GM18507 (cell line): Measurements from ENCODE around the gene FDX1.

Experiments
- DNase-seq: peaks from one replicate; pipeline ENCODE4 v3.0.0; 2011; ENCODE audit warnings: low read depth; ENCODE audit not compliant: insufficient read length; ENCODE audit errors: extremely low spot score
- FAIRE-seq: peaks from 2 replicates; lab custom pipeline; 2011; peaks lifted over from hg19 to GRCh38; lab: Jason Lieb, UNC

FDX1 gene

GRCh38 chr11:110454609-110455008 lies 24.9 kb downstream of the FDX1 start:
- FAIRE-seq (peak; percentile 31), DNase-seq (no peak)

DNA sequence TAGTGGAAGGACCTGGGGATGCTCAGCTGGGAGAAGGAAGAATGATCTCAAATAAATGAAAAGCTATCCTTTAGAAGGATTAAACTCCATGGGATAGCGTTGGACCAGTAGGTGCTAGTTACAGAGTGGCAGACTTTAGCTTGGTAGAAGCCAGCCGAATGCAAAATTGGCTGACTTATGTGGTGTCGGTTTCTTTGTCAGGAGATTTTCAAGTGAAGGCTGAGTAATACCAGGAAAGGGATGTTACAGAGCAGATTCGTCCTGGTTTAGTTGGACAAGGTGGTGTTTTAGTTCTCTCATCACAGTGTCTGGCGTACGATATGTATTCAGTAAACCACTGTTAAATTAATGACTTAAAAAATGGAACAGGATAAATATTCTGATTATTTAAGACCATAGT lies 26.0 kb downstream of the FDX1 start:
- FAIRE-seq (peak; percentile 79), DNase-seq (no peak)

GRCh38 chr11:110463153-110463552 lies 33.4 kb downstream of the FDX1 start:
- DNase-seq = no peak

DNA sequence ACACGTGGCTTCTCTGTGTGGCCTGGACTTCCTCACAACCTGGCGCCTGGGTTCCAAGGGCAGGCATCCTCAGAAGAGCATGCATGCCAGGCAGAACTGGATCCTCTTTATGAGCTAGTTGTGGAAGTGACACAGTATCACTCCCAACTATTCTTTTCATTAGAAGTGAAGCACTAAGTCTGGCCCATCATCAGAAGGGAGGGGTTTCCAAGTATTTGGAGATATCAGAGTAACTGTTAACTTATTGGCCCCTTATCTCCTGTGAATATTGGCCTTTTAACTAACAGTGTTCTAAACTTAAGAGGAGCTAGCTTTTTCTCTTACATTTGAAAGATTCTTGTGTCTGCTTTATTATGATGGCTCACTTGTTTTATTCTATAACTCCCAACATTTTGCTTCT lies 35.5 kb downstream of the FDX1 start:
- FAIRE-seq = no peak

More at GRCh38 chr11:110463153-110463552, 33.4 kb downstream of the FDX1 start:
- FAIRE-seq = peak; percentile 70

GRCh38 chr11:110467556-110467955 lies 37.8 kb downstream of the FDX1 start:
- FAIRE-seq (no peak), DNase-seq (no peak)

More for the DNA sequence above, 35.5 kb downstream of the FDX1 start:
- DNase-seq = no peak

DNA sequence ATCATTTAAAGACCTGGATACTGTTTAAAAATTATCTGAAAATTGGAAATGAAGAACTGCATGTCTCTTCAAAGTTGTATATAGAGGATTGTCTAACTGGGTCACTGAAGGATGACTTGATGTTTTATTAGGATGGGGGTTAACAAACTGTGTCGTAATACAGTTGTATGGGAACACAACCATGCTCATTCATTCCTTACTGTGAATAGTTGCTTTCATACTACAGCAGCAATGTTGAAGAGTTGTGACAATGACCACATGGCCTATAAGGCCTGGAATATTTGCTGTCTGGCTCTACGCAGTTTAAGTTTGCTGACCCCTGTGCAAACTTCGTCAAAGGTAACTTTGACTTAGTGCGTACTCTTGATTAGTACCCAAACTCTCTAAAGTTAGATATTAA lies 38.4 kb downstream of the FDX1 start:
- FAIRE-seq = no peak
- DNase-seq = no peak

DNA sequence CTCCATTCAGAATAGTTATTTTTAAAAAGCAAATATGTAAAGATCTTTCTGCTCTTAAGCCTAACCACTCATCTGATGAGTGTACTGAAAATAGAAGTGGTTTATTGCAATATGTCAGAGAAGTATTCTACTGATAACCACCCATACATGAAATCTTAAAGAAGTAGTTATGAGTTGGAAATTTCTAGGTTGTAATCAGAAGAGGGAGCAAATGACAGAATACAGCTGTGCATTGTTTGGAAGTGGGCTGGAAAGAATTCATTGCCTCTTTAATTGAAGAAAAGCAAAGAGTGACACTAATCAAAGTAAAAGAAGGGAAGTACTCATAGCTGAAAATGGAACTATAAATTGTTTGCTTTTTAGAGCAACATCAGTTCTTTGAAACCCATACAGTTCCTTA lies 39.4 kb downstream of the FDX1 start:
- FAIRE-seq (no peak), DNase-seq (no peak)

- no peak for FAIRE-seq
- DNase-seq = no peak
Observed at GRCh38 chr11:110470716-110471115, 41.0 kb downstream of the FDX1 start.

DNA sequence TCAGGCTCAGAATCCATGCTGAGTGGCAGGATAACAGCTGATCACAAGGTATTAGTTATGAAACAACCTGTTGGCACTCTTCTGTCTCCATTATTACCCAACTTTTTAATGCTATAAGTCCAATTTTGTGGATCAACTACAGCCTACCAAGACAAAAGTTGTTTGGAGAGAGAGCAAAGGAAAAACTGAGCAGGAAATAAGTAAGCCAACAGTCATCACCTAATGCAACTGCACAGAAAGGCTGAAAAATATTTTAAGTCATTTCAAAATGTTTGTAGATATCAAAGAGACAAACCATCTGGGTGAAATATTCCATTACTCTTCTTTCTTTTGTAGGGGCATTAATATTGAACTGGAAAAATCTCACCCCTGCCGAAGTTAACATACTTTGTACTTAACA lies 41.6 kb downstream of the FDX1 start:
- FAIRE-seq = no peak
- DNase-seq = no peak

DNA sequence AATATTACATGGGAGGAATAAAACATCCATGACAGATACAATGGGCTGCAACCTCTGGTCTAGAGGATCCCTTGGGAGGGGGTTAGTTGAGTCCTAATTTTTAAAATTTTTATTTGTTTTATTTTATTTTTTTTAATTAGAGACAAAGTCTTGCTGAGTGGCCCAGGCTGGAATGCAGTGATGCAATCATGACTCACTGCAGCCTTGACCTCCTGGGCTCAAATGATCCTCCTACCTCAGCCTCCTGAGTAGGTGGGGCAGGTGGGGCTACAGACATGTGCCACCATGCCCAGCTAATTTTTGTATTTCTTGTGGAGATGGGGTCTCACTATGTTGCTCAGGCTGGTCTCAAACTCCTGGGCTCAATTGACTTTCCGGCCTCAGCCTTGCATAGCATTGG lies 43.1 kb downstream of the FDX1 start:
- DNase-seq (no peak), FAIRE-seq (no peak)

GRCh38 chr11:110473706-110474105 lies 44.0 kb downstream of the FDX1 start:
- no peak for DNase-seq
- FAIRE-seq = no peak

- FAIRE-seq = no peak
- DNase-seq = no peak
Observed at GRCh38 chr11:110474578-110474977, 44.8 kb downstream of the FDX1 start.

- DNase-seq = no peak
Observed at GRCh38 chr11:110475671-110476070, 45.9 kb downstream of the FDX1 start.

DNA sequence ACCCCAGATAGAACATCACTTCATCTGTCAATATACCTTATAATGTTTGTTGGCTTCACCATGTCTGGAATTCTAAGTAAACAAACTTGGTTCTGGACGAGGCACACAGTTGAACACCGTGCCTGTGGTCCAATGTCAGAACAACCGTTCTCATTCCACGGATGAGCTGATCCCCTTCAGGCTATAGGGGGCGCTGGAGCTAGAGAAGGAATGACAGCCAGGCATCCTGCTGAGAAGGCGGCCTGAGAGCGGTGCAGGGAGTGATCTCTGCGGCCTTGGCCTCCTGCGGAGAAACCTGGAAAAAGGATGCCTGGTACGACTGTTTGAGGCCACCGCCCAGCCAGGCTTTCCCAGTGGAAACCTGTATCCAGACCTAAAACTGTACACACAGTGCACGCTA lies 48.7 kb downstream of the FDX1 start:
- no peak for DNase-seq
- no peak for FAIRE-seq

More at GRCh38 chr11:110475671-110476070, 45.9 kb downstream of the FDX1 start:
- FAIRE-seq = no peak

GRCh38 chr11:110479108-110480101 lies 49.7 kb downstream of the FDX1 start:
- FAIRE-seq = no peak
- DNase-seq = no peak

DNA sequence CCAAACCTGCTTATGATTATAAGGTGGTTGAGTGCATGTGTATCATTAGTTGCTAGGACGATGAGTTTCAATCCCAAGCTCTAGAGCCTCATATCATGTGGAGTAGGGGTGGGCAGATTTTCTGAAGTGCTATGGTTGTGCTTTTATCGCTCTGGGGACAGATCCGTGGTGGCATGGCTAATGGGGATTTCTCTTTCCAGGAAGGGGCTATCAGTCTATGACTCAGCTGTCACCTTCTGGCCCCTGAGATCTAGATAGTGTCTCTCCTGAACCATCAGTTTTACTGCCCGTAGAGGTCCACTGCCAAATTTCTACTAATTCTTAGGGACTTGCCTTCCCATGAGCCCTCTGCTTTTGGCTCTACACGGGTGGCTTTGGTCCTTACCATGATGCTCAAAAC lies 51.8 kb downstream of the FDX1 start:
- FAIRE-seq (no peak), DNase-seq (no peak)

DNA sequence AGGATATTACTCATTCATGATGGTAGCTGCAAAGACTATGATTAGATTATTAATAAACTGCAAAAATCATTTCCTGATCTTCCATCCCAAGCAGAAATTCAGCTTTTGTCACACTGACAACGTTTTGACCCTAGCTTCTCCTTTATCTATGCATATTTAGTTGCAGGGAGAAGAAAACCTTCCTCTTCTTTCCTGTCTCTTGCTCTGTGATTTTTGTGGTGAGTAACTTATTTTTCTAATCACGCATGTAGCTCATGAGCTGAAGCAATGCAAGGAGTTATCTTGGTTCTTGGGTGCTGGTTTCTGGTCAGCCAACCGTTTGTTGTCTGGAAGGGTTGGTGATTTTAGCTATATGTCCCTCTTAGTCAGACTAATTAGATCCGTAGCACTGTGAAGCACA lies 56.4 kb downstream of the FDX1 start:
- DNase-seq (no peak), FAIRE-seq (no peak)

DNA sequence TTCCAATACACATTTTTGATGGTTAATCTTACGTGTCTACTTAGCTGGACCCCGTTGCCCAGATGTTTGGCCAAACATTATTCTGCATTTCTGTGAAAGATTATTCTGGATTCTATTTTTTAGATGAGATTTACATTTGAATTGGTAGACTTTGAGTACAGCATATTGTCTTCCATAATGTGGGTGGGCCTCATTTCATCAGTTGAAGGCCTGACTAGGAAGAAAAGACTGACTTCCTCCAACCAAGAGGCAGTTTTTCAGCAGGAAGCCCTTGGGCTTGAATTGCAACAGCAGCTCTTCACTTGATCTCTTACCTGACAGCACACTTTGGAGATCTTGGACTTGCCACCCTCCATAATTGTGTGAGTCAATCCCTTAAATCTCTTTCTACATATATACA lies 58.7 kb downstream of the FDX1 start:
- FAIRE-seq = no peak
- DNase-seq = no peak

GRCh38 chr11:110490886-110491285 lies 61.1 kb downstream of the FDX1 start:
- FAIRE-seq = no peak

DNA sequence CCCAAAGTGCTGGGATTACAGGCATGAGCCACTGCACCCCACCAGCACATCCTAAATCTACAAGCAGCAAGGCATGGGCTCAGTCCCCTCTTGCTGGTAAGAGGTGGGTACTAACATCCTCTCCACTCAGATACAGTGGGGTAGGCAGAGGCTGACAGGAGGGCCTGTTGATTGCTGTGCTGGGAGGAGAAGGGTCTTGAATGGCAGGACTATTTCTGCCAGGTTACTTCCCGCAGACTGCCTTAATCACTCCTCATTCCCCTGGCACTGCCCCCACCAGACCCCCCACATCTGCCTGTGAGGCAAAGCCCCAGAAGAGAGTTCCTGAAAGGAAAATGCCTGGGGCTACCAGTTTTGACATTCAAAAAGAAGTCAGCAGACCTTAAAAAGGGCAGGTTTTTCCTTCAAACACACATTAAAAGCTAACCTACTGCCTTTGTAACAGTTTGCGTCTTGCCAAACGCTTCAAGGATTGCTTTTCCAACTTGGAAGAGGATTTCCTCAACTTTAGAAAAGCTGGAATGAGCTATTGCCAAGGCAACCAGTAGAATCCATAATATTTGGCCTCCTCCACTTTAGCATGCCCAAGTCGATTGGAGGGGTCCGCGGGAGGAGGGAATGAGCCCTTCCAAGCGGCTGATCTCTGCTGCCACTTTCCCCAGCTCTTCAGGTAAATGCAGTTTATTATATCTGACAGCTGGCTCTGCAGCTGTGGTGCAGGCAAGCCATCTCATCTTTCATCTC lies 62.0 kb downstream of the FDX1 start:
- DNase-seq (no peak), FAIRE-seq (no peak)

More at GRCh38 chr11:110490886-110491285, 61.1 kb downstream of the FDX1 start:
- DNase-seq = no peak

DNA sequence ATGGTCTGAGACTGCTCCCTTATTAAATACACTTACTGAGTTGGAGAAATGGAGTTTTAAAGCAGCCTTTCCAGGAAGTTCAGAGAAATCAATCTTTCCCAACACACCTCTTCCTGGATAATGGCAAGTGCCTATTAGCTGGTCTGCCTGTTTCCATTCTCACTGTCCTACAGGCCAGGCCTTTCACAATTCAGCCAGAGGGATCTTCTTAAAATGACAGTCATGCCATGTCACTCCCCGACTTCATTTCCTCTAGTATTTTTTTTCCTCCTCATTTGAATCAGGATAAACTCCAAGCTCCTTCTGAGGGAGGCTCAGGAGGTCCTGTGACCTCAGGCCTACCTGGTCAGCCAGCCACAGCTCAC lies 62.6 kb downstream of the FDX1 start:
- no peak for DNase-seq
- no peak for FAIRE-seq
